Muscle of leg (tissue), 11 donors: Measurements from ENCODE around the gene HVCN1. TPM values are rescaled to one million over a fixed set of nuclear protein-coding genes. Genes with fewer than 3 reads are reported as not detected.

ENCODE experiments used
- DNase-seq: peaks from one replicate; pipeline ENCODE4 v3.0.0; 2013
- H3K27ac ChIP-seq: one replicate; pipeline ENCODE4 v1.5.1; 2013; ENCODE audit warnings: mild to moderate bottlenecking, low read length, control low read depth
- H3K27me3 ChIP-seq: one replicate; pipeline ENCODE4 v1.6.1; 2013; ENCODE audit warnings: low read length; ENCODE audit not compliant: control insufficient read depth, insufficient read depth
- H3K36me3 ChIP-seq: one replicate; pipeline ENCODE4 v1.6.1; 2013; ENCODE audit warnings: low read length; ENCODE audit not compliant: control insufficient read depth, insufficient read depth
- H3K4me1 ChIP-seq: one replicate; pipeline ENCODE4 v1.6.1; 2013; ENCODE audit warnings: low read length; ENCODE audit not compliant: control insufficient read depth, insufficient read depth
- H3K4me3 ChIP-seq: one replicate; pipeline ENCODE4 v1.5.1; 2013; ENCODE audit warnings: low read length, control low read depth
- H3K9me3 ChIP-seq: replicated peaks from 2 replicates; pipeline ENCODE4 v1.6.1; 2013; ENCODE audit warnings: low read depth, low read length; ENCODE audit not compliant: control insufficient read depth
- WGBS: methylation state at CpG from one replicate; pipeline ENCODE4 v1.1.5; 2013; ENCODE audit warnings: missing lambda C conversion rate; ENCODE audit not compliant: insufficient coverage; 5-methylcytosine and 5-hydroxymethylcytosine counted together
- polyA plus RNA-seq, 8 donors: library from polyadenylated mRNA; unstranded; fragments of 120-200 nt; gene quantifications; one replicate each; pipeline versions ENCODE4 v1.2.1 to v1.2.3, GENCODE V29; 2013; ENCODE audit warnings: inconsistent platforms in 1 of 8, low replicate concordance in 1 of 8; ENCODE audit not compliant: insufficient read length in 8 of 8, insufficient read depth in 1 of 8
- total RNA-seq: library from RNA; stranded (reverse); fragments of 120-200 nt; gene quantifications from one replicate; pipeline ENCODE4 v1.2.4, GENCODE V29; 2013

HVCN1 gene
- total and polyA plus RNA-seq, 9 donors = 4.6 to 7.5 (median 5.8) TPM

GRCh38 chr12:110687396-110688169 is 1.3 kb downstream of the HVCN1 start:
- 74% methylated on average over 12 of the region's 15 CpGs for whole genome bisulfite sequencing
- H3K36me3 ChIP-seq = no peaks in the 10 kb centered on the region
- H3K9me3 ChIP-seq = no peaks in the 10 kb centered on the region
- H3K4me1 ChIP-seq = peaks cover 16% of the 10 kb centered on the region
- H3K27ac ChIP-seq = no peak overlapping the region
- H3K27me3 ChIP-seq = peaks cover 6% of the 10 kb centered on the region
- no peak for DNase-seq
- no peak overlapping the region for H3K4me3 ChIP-seq

- no peak overlapping the region for H3K27ac ChIP-seq
- peaks cover 16% of the 10 kb centered on the region for H3K4me1 ChIP-seq
- DNase-seq = no peak
- H3K9me3 ChIP-seq = no peaks in the 10 kb centered on the region
- H3K27me3 ChIP-seq = peaks cover 6% of the 10 kb centered on the region
- no peaks in the 10 kb centered on the region for H3K36me3 ChIP-seq
- no CpG with 5 or more reads among the region's 3 CpGs for WGBS
- no peak overlapping the region for H3K4me3 ChIP-seq
Observed at GRCh38 chr12:110686294-110686903, 2.5 kb downstream of the HVCN1 start.

GRCh38 chr12:110684312-110684836 is 4.5 kb downstream of the HVCN1 start:
- H3K4me3 ChIP-seq = no peak overlapping the region
- peaks cover 6% of the 10 kb centered on the region for H3K27me3 ChIP-seq
- DNase-seq = no peak
- H3K36me3 ChIP-seq = no peaks in the 10 kb centered on the region
- no peak overlapping the region for H3K27ac ChIP-seq
- peaks cover 8% of the 10 kb centered on the region for H3K4me1 ChIP-seq
- H3K9me3 ChIP-seq = no peaks in the 10 kb centered on the region
- whole genome bisulfite sequencing = 60% methylated on average over 2 of the region's 7 CpGs

- H3K4me1 ChIP-seq = peaks cover 8% of the 10 kb centered on the region
- no peak overlapping the region for H3K4me3 ChIP-seq
- H3K9me3 ChIP-seq = no peaks in the 10 kb centered on the region
- no peak for DNase-seq
- peaks cover 6% of the 10 kb centered on the region for H3K27me3 ChIP-seq
- WGBS = no CpG with 5 or more reads among the region's 2 CpGs
- no peaks in the 10 kb centered on the region for H3K36me3 ChIP-seq
- no peak overlapping the region for H3K27ac ChIP-seq
Observed at GRCh38 chr12:110683888-110684287, 5.0 kb downstream of the HVCN1 start.

- Histone ChIP-seq H3K27ac (no peak overlapping the region), H3K4me1 (peaks cover 7% of the 10 kb centered on the region), H3K36me3 (no peaks in the 10 kb centered on the region), H3K9me3 (no peaks in the 10 kb centered on the region), H3K4me3 (no peak overlapping the region), H3K27me3 (no peaks in the 10 kb centered on the region)
- no peak for DNase-seq
- whole genome bisulfite sequencing = 56% methylated on average over 1 of the region's 1 CpG
Observed at GRCh38 chr12:110680032-110680431, 8.9 kb downstream of the HVCN1 start.

GRCh38 chr12:110679201-110679600 is 9.7 kb downstream of the HVCN1 start:
- WGBS = 80% methylated on average over 1 of the region's 12 CpGs
- no peak overlapping the region for H3K27ac ChIP-seq
- H3K27me3 ChIP-seq = no peaks in the 10 kb centered on the region
- no peak overlapping the region for H3K4me3 ChIP-seq
- H3K4me1 ChIP-seq = peaks cover 7% of the 10 kb centered on the region
- H3K36me3 ChIP-seq = no peaks in the 10 kb centered on the region
- DNase-seq = no peak
- H3K9me3 ChIP-seq = no peaks in the 10 kb centered on the region

GRCh38 chr12:110677982-110678381 is 10.9 kb downstream of the HVCN1 start:
- DNase-seq = no peak
- H3K9me3 ChIP-seq = no peaks in the 10 kb centered on the region
- H3K27me3 ChIP-seq = no peaks in the 10 kb centered on the region
- no peak overlapping the region for H3K4me3 ChIP-seq
- WGBS = no CpG with 5 or more reads among the region's 4 CpGs
- peak overlapping the region; percentile 29 for H3K27ac ChIP-seq
- peaks cover 7% of the 10 kb centered on the region for H3K4me1 ChIP-seq
- no peaks in the 10 kb centered on the region for H3K36me3 ChIP-seq

GRCh38 chr12:110677206-110677911 is 11.6 kb downstream of the HVCN1 start:
- 77% methylated on average over 3 of the region's 5 CpGs for WGBS
- H3K4me1 ChIP-seq = peaks cover 7% of the 10 kb centered on the region
- H3K27ac ChIP-seq = peak overlapping the region; percentile 29
- H3K27me3 ChIP-seq = no peaks in the 10 kb centered on the region
- no peaks in the 10 kb centered on the region for H3K36me3 ChIP-seq
- no peak overlapping the region for H3K4me3 ChIP-seq
- peak; percentile 66 for DNase-seq
- no peaks in the 10 kb centered on the region for H3K9me3 ChIP-seq

- Histone ChIP-seq H3K27me3 (no peaks in the 10 kb centered on the region), H3K4me3 (no peak overlapping the region), H3K27ac (no peak overlapping the region), H3K4me1 (peaks cover 7% of the 10 kb centered on the region), H3K36me3 (no peaks in the 10 kb centered on the region), H3K9me3 (no peaks in the 10 kb centered on the region)
- 70% methylated on average over 4 of the region's 4 CpGs for WGBS
- DNase-seq = no peak
Observed at GRCh38 chr12:110676171-110676570, 12.7 kb downstream of the HVCN1 start.

GRCh38 chr12:110670161-110670701 is 18.7 kb downstream of the HVCN1 start:
- Histone ChIP-seq H3K9me3 (peaks cover 12% of the 10 kb centered on the region), H3K27me3 (no peaks in the 10 kb centered on the region), H3K4me1 (no peaks in the 10 kb centered on the region), H3K27ac (no peak overlapping the region), H3K36me3 (no peaks in the 10 kb centered on the region), H3K4me3 (no peak overlapping the region)
- DNase-seq = no peak
- WGBS = no CpG with 5 or more reads among the region's 4 CpGs
